HAP-1 (cell line): ENCODE data around the gene C10orf71.

Experiments
- DNase-seq, 2 experiments: peaks; one replicate each; pipeline ENCODE4 v3.0.0-alpha.2; 2016 to 2020; ENCODE audit warnings: low spot score in 2 of 2
- H3K27me3 ChIP-seq: fragments of 250-450 bp; sonication (Bioruptor Pico); 2 replicates; pipeline ENCODE4 v1.5.1; 2020; ENCODE audit warnings: low read depth, mild to moderate bottlenecking, moderate library complexity
- H3K36me3 ChIP-seq: fragments of 250-450 bp; sonication (Bioruptor Pico); replicated peaks from 2 replicates; pipeline ENCODE4 v1.5.1; 2020; ENCODE audit warnings: mild to moderate bottlenecking
- H3K4me1 ChIP-seq: fragments of 250-450 bp; sonication (Bioruptor Pico); 2 replicates; pipeline ENCODE4 v1.5.1; 2020; ENCODE audit warnings: mild to moderate bottlenecking
- H3K4me3 ChIP-seq: fragments of 250-450 bp; sonication (Bioruptor Pico); 2 replicates; pipeline ENCODE4 v1.5.1; 2020; ENCODE audit warnings: mild to moderate bottlenecking, moderate library complexity
- H3K9me3 ChIP-seq: fragments of 250-450 bp; sonication (Bioruptor Pico); 2 replicates; pipeline ENCODE4 v1.5.1; 2020; ENCODE audit warnings: mild to moderate bottlenecking, moderate library complexity
- in situ Hi-C: fragments of 300-500 bp; cut with MboI; formaldehyde crosslinking; loops from 3 replicates; pipeline ENCODE4 v1.14.3; 2020; ENCODE audit warnings: low sequenced_read_pairs, inconsistent platforms, mixed read lengths

C10orf71 gene

GRCh38 chr10:49353895-49354566, 55.1 kb downstream of the C10orf71 start:
- Histone ChIP-seq H3K4me1 (no peaks in the 10 kb centered on the region), H3K27me3 (no peaks in the 10 kb centered on the region), H3K4me3 (no peak overlapping the region), H3K36me3 (no peaks in the 10 kb centered on the region), H3K9me3 (no peaks in the 10 kb centered on the region)
- no peak for DNase-seq
- in situ Hi-C loops, result no loop called here

DNA sequence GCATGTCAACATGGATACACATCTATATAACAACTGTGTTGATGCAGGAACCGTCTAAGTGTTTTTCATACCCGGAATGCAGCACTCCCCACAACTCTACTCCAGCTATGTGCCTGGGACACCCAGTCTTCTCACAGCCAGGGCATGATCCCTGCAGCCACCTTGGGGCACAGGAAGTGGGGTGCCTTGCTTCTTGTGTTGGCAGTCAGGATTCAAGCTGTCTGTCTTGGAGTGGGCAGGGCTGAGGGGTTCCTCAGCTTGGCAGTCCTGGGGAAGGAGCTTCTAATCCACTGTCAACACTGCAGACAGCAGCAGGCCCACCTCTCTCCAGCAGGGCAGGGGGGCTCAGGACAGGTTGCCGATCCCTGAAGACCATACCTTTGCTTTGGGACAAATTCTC, 55.6 kb downstream of the C10orf71 start:
- no peaks in the 10 kb centered on the region for H3K9me3 ChIP-seq
- no peaks in the 10 kb centered on the region for H3K4me1 ChIP-seq
- in situ Hi-C loops, result no loop called here
- H3K4me3 ChIP-seq, result no peak overlapping the region
- H3K36me3 ChIP-seq, result no peaks in the 10 kb centered on the region
- DNase-seq, result no peak
- H3K27me3 ChIP-seq, result no peaks in the 10 kb centered on the region

GRCh38 chr10:49355221-49355620, 56.3 kb downstream of the C10orf71 start:
- H3K27me3 ChIP-seq, result no peaks in the 10 kb centered on the region
- no peaks in the 10 kb centered on the region for H3K9me3 ChIP-seq
- in situ Hi-C loops, result no loop called here
- DNase-seq, result no peak
- no peak overlapping the region for H3K4me3 ChIP-seq
- H3K36me3 ChIP-seq, result no peaks in the 10 kb centered on the region
- H3K4me1 ChIP-seq, result no peaks in the 10 kb centered on the region

DNA sequence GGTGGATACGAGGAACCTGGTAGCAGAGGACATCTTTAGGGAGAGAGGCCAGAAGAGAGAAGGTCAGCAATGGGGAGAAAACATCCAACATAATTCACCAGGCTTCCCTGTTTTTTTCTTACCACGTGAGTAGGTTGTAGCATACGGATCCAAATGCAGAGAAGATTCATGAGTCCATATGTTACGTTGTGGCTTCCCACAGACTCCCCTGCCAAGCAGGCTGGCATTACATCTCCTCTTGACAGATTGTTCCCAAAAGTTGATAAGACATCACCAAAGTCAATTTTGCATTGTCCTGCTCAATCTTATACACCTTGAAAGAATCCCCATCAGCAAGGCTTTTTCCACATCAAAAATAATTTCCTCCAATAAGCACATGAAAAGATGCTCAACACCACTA, 57.2 kb downstream of the C10orf71 start:
- H3K4me3 ChIP-seq, result no peak overlapping the region
- in situ Hi-C loops, result no loop called here
- H3K27me3 ChIP-seq, result no peaks in the 10 kb centered on the region
- H3K4me1 ChIP-seq, result no peaks in the 10 kb centered on the region
- no peaks in the 10 kb centered on the region for H3K36me3 ChIP-seq
- no peaks in the 10 kb centered on the region for H3K9me3 ChIP-seq
- no peak for DNase-seq

DNA sequence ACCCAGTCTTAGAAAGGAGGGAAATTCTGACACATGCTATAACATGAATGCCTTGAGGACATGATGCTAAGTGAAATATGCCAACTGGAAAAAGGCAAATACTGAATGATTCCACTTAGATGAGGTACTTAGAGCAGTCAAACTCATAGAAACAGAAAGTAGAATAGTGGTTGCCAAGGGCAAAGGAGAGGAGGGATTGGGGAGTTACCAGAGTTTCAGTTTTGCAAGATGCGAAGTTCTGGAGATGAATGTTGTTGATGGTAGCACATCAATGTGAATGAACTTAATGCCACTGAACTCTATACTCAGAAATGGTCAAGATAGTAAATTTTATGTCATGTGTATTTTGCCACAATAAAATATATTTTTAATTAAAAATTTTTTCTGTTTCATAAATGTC, 58.0 kb downstream of the C10orf71 start:
- H3K4me3 ChIP-seq, result no peak overlapping the region
- no peak for DNase-seq
- H3K9me3 ChIP-seq, result no peaks in the 10 kb centered on the region
- H3K4me1 ChIP-seq, result no peaks in the 10 kb centered on the region
- no peaks in the 10 kb centered on the region for H3K27me3 ChIP-seq
- no peaks in the 10 kb centered on the region for H3K36me3 ChIP-seq
- in situ Hi-C loops, result no loop called here

DNA sequence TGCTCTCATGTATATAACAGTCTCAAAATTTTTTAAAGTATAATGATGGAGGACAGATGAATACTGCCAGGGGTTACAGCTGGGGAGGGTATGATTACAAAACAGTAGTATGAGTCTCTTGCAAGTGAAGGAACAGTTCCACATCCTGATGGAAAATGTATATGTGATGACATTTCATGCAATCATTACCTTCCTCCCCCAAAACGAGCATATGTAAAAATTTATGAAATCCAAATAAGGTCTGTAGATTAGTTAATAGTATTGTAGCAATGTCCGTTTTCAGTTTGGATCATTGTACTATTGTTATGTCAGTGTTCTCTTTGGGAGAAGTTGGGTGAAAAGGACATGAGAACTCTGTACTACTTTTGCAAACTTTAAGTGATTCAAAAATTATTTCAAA, 58.9 kb downstream of the C10orf71 start:
- no peak overlapping the region for H3K4me3 ChIP-seq
- H3K36me3 ChIP-seq, result no peaks in the 10 kb centered on the region
- in situ Hi-C loops, result no loop called here
- no peaks in the 10 kb centered on the region for H3K27me3 ChIP-seq
- DNase-seq, result no peak
- H3K9me3 ChIP-seq, result no peaks in the 10 kb centered on the region
- H3K4me1 ChIP-seq, result no peaks in the 10 kb centered on the region

DNA sequence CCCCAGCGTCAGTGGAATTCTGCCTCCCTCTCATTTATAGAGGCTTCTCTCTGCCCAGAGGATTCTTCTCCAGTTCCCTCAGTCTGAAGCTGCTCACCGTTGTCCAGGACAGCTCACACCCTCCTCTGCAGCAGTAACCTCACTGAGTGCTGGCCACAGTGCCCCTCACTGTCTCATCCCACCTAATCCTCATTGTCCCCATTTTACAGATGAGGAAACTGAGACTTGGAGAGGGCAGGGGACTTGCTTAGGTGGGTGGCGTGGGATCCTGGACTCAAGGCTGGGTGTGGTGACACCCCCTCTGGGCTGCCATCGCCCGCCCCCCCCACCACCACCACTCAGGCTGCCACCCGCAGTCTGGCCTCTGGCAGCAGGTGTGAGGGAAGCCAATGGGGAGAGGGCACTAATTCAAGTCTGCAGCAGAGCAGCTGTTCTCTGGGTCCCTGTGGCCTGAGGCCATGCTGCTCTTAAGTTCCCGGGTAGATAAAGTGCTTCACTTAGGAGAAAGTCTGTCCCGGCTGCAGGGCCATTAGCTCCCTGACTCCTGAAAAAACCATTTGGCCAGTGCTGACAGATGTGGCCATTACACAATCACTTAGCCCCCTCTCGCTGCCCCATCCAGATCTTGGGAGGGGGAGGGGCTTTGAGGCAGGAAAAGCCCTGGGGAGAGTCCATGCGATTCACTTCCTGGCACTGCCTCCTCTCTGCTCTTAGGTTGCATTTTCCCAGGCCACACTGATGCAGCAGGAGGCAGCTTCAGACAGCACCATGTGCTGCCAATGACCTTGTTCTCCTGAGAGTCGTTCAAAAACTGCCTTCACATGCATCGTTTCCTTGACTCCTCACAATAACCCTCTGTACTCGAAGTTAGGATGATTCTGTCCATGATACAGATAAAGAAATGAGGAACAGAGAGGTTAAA, 60.6 kb downstream of the C10orf71 start:
- Histone ChIP-seq H3K4me3 (no peak overlapping the region), H3K4me1 (no peaks in the 10 kb centered on the region), H3K27me3 (peaks cover 2% of the 10 kb centered on the region; the same call in 1 of the 2 replicates), H3K9me3 (no peaks in the 10 kb centered on the region), H3K36me3 (no peaks in the 10 kb centered on the region)
- DNase-seq, result no peak
- in situ Hi-C loops, result no loop called here

DNA sequence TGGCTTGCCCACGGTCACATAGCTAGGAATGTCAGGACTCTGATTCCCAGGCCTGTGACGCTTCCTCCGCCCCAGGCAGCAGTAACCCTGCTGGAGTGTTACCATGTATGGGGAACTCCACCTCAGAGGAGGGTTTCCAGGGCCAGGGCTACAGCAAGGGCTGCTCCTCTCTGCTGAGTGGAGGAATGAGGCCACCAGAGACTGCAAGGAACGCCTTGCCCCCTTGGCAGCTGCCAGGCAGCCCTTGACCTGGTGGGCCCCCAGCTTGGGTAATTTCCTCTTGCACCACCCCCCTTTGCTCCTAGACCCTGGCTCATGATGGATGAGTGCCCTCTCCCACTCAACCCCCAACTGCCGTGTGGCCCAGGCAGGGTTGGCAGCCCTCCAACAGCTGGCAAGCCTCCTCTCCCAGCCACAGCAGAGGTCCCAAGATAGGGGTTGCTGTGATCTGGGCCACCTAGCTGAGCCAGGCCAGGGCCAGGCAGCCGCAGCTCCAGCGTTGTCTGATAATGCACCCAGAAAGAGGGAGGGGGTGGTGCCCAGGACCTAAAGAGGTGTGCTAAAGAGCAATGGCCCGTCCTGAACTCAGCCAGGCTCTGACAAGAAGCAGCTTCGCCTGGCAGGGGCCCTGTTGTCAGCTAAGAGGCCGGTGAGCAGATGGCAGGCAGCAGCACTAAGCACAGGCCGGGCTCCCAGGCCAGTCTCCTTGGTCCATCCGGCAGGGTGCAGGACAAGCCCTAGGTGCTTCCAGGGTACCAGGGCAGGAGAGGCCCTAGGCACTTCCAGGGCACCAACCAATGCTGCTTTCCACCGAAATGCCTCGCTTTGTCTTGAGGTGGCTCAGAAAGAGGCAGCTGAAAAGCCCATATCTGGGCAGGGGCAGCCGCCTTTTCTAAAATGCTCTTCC, 61.6 kb downstream of the C10orf71 start:
- DNase-seq, result no peak
- no peaks in the 10 kb centered on the region for H3K4me1 ChIP-seq
- no peaks in the 10 kb centered on the region for H3K36me3 ChIP-seq
- H3K4me3 ChIP-seq, result no peak overlapping the region
- peaks cover 2% of the 10 kb centered on the region; the same call in 1 of the 2 replicates for H3K27me3 ChIP-seq
- in situ Hi-C loops, result no loop called here
- no peaks in the 10 kb centered on the region for H3K9me3 ChIP-seq

DNA sequence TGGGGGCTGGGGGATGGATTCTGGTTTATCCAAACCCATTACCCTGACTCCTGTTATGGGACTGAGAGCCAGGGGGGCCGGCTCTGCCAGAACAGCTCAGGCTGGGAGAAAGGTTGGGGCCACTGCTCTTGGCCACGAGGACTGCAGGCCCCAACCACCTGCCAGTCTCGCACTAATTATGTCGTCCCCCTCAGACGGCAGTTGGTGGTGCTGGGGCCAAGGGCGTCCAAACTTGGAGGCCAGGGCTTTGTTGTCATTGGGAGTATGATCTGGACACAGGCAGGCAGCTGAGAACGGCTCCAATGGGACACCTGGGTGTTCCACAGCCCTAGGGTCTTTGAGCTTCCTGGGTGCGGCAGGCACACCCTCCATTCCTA, 62.2 kb downstream of the C10orf71 start:
- H3K36me3 ChIP-seq, result no peaks in the 10 kb centered on the region
- no peak overlapping the region for H3K4me3 ChIP-seq
- no peak for DNase-seq
- no peaks in the 10 kb centered on the region for H3K4me1 ChIP-seq
- H3K9me3 ChIP-seq, result no peaks in the 10 kb centered on the region
- in situ Hi-C loops, result no loop called here
- H3K27me3 ChIP-seq, result peaks cover 2% of the 10 kb centered on the region; the same call in 1 of the 2 replicates

GRCh38 chr10:49361735-49362568, 63.0 kb downstream of the C10orf71 start:
- H3K27me3 ChIP-seq, result peaks cover 2% of the 10 kb centered on the region; the same call in 1 of the 2 replicates
- no peak for DNase-seq
- in situ Hi-C loops, result no loop called here
- H3K4me1 ChIP-seq, result no peaks in the 10 kb centered on the region
- no peaks in the 10 kb centered on the region for H3K36me3 ChIP-seq
- H3K4me3 ChIP-seq, result no peak overlapping the region
- no peaks in the 10 kb centered on the region for H3K9me3 ChIP-seq

DNA sequence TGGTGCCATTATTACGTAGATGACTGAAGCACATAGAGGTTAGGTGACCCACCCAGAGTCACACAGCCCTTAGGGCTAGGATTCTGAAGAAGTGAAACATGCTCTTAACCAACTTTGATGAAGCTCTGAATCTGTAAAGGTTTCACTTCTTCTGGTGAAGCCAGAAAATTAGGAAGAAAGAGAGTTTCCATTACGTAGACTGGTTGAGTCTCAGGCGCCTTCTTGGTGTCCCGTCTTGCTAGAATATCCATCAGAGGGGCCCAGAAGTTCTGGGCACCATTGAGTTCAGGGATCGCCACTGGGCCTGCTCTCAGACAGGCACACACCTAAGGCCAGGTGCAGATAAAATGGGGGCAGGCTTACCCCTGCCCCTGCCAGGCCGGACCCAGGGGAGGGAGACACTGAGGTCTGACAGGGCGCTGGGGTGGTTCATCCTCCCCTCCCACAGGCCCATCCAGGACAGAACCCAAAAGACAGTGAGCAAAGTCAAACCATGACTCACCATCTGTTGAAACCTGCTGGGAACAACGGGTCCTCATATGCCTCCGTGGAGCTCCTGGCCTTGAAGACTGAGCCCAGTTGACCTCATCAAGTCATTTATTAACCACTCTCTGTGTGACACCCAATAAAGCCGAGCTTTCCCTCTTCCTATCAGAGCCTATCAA, 63.8 kb downstream of the C10orf71 start:
- H3K9me3 ChIP-seq, result no peaks in the 10 kb centered on the region
- no peaks in the 10 kb centered on the region for H3K36me3 ChIP-seq
- H3K4me1 ChIP-seq, result no peaks in the 10 kb centered on the region
- DNase-seq, result no peak
- in situ Hi-C loops, result no loop called here
- H3K27me3 ChIP-seq, result peaks cover 2% of the 10 kb centered on the region; the same call in 1 of the 2 replicates
- no peak overlapping the region for H3K4me3 ChIP-seq

DNA sequence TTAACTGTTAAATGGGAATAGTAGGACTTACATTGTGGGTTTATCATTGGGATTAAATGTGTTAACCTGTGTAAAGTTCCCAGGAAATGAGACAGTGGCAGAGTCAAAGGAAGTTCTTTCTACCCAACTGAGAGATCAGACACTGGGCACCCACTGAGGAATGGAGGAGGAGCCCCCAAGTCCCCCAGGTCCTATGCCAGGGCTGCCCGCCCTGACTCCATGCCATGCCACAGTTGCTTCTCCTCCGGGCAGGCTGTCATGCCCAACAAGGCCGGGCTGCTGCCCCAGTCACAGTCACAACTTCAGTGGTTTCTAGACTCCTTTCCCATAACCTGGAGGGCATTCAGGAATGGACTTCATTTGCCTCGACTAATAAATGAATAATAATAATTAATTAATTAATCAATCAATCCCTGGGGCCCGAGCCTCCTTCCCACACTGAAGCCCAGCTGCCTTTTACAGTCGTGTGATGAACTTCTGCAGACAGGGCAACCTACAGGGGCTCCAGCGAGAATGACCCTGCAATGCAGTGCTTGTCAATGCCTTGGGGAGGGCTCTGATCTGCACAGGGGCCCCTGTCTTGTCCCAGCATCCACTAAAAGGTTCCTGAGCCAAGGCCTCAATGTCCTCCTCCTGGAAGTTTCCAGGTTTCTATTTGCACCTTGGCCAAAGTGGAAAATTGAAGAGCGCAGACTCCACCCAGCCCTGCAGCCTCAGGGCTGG, 64.5 kb downstream of the C10orf71 start:
- no peak for DNase-seq
- in situ Hi-C loops, result no loop called here
- H3K36me3 ChIP-seq, result no peaks in the 10 kb centered on the region
- no peak overlapping the region for H3K4me3 ChIP-seq
- H3K4me1 ChIP-seq, result no peaks in the 10 kb centered on the region
- H3K27me3 ChIP-seq, result peaks cover 2% of the 10 kb centered on the region; the same call in 1 of the 2 replicates
- H3K9me3 ChIP-seq, result no peaks in the 10 kb centered on the region
